GM18511 (cell line): ENCODE measurements around the gene GALNT2.
A peak's percentile ranks its signal among the peaks of the same experiment; 100 is the strongest.

ENCODE experiments used
- ATAC-seq: cut with Tn5 transposase; IDR thresholded peaks from one replicate; pipeline ENCODE4 v1.9.1; 2021; ENCODE audit warnings: mild to moderate bottlenecking, moderate library complexity; ENCODE audit not compliant: unreplicated experiment

The GALNT2 gene

DNA sequence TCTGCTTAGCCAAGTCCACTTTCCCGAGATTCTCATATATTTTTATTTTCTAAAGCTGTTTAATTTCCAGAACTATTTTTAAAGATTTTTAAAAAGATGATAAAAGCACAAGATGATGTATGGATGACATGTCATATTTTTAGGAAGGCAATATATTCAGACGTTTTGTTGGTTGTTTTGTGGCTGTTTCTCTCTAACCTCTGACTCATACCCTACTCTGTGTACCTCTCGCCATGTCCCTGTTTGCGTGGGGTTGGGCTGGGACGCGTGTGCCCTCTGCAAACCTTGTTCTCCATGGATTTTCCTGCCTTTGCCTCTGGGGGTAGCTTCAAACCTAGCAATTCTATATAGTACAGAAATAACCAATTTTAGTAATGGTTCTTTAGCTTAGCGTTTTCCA lies 132.0 kb downstream of the GALNT2 start:
- ATAC-seq: no peak

DNA sequence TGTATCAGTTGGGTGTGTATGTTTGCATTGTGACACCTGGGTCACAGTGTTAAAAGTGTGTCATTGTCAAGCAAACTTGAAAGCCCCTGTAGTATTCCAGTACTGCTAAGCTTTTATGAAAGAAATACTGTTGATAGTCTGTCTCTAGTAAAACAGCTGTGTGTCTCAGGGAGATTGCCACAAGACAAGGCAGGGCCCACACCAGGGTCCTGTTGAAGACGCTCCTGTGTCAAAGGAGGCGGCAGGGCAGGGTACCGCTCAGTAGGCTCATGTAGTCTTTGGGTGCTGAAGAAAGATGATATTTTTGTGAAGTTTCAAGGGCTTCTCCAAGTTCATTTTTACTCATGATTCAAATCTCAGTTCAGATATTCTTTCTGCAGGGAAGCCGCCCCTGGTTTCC lies 132.5 kb downstream of the GALNT2 start:
- no peak for ATAC-seq

DNA sequence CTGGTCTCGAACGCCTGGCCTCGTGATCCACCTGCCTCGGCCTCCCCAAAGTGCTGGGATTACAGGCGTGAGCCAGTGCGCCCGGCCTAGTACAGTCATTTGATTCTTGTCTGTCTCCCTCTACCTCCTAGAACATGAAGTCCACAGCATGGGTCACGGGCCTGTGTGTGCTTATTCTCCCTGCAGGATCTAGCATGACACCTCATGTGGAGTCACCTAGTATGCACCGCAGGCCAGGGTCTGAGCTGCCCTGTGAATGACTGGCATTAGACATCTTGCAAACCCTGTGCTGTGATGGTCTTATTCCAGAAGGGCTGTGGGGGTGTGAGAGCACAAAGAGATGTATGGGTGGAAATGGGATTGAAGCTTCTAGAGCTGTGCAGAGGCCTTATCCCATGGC lies 133.2 kb downstream of the GALNT2 start:
- no peak for ATAC-seq

DNA sequence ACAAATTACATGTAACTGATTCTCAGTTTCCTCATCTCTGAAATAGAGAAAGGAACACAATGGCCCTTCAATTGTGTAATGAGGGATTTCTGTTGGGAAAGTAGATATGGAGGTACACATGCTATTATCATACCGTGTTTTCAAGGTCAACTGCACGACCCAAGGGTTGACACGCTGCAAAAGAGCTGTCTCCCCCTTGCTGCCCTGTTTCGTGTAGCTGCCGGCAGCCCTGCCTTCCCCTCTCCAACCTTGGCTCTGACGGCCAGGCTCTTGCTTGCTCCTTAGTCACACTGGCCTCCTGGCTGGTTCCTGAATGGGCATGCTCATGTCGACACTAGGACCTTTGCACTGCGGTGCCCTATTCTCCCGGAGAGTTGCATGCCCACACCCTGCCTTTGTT lies 134.4 kb downstream of the GALNT2 start:
- ATAC-seq: no peak

DNA sequence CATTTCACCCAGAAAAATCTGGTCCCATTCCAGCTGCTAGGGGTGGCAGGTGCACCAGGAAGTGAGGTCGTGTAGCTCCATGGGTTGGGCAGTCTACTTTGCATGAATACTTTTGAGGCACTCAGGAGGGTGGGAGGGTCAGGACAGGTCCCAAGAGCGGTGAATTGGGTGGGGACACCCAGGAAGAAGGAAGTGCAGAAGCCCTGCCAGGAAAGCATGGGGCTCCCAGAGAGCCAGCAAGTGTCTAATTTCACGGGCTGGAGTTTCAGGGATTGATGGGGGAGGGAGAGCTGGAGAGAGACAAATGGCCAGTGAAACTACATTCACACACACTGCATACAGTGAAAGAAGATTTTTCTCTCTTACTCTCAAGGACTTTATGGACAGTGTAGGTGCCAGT lies 137.8 kb downstream of the GALNT2 start:
- ATAC-seq: no peak

DNA sequence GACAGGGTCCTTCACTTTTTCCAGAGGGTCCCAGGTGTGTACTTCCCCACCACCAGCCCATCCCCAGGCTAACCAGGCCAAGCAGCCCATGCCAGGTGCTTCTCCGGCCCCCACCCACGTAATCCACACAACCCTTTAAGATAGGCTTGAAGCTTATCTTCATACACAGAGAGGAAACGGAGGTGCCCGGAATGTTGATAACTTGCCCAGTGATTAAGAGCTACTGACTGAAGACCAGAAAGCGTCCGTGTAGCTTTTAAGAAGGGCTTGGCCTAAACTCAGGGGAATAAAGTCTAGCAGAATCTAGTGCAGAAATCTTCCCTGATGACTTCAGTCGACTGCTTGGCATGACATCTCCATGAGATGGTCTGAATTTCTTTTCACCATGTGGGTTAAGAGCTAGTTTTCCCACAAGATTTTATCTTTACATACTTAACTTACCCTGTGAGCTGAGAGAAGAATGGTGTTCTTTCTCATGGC lies 138.7 kb downstream of the GALNT2 start:
- ATAC-seq: no peak

DNA sequence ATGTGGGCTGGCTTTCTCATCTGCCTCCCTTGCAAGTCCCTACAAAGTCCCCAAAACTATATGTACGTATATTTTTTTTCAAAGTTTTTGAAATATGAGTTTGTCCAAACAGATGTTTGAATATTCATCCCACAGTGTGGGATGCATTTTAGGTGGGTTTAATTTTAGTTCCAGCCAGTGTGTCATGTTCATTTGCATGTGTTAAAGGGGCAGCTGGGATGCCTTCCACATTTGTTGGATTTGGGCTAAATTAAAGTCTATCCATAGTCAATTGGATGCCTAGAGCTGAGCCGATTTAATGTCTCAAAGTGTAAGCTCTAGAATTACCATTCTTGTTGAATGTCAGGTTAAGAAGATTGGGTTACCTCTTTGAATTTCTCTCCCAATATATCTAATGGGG lies 139.2 kb downstream of the GALNT2 start:
- no peak for ATAC-seq

DNA sequence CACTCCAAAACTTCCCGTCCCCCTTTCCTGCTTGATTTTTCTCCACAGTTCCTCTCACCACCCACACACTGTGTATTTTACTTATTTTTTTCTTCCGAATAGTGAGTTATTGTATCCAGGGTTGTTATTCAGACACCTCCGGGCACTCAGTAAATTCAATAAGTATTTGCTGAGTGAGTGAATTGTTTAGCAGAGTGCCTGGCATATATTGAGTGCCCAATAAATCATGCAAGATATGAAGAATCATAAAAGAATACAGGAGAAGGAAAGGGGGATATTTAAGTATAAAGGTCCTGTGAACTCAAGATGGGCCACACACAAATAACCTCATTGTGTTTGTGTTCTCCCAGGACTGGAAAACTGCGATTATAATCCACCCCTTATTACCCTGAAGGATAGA lies 139.9 kb downstream of the GALNT2 start:
- no peak for ATAC-seq

DNA sequence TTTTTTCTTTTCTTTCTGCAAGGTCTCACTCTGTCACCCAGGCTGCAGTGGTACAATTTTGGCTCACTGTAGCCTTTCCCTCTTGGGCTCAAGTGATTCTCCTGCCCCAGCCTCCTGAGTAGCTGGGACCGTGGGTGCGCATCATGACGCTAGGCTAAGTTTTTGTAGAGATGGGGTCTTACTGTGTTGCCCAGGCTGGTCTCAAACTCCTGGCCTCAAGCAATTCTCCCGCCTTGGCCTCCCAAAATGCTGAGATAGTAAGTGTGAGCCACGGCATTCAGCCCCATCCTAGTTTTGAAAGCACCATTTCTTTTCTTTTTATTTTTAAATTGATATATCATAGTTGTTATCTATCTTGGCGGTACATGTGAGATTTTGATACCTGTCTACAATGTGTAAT lies 140.6 kb downstream of the GALNT2 start:
- ATAC-seq: no peak

DNA sequence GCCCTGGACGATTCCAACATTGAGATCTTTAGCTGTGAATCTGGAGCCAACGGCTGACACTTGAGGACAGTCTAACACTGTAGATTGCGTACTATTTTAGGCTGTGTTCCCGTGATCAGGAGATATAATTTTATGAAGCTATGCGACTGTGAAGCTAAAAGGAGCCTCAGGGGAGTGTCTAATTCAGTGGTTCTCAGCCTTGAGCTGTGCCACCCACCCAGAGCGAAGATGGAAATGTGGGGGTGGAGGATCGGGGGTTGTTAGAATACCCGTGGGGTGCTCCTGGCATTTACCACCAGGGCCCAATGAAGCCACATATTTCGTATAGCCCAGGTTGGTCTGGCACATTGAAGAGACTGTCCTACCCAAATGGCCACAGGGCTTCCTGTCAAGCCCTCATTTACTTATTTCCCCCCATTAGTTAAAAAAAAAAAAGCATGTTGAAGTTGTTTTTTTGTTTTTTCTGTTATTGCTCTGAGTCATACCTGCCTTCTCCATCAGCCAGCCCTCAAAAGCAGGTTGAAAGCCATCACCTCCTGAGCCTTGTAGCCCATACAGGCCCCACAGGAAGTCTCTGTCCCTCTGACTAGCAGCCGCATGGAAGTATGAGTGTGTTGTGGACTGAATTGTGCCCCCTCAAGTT lies 141.7 kb downstream of the GALNT2 start:
- peak; percentile 54 for ATAC-seq

DNA sequence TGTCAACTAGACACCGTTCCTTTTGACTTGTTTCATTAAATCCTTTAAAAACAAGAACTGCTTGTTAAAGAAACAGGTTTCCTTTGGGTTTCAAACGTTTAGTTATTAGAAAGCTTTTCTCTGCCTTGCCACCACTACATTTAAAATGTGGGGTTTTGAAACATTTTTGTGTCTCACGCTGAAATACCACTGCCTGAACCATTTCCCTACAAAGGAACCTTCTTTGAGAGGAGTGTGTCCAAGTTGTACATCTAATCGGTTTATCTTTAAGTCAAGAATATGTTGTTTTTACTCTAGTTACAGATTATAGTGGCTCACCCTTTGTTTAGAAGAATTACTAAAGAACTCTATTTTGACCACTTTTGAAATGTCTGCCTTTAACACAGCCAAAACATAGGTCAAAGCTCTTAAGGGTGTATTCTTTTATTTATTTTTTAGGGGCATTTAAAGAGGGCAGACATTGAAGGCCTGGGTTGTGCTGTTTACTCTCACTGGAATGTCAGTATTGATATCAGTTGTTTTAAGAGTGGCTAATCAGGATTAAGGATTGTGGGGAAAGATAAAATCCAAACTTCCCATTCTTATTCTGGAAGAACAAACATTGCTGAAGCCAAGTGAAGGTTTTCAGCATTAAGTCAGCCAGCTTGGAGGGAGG lies 143.4 kb downstream of the GALNT2 start:
- ATAC-seq: no peak

DNA sequence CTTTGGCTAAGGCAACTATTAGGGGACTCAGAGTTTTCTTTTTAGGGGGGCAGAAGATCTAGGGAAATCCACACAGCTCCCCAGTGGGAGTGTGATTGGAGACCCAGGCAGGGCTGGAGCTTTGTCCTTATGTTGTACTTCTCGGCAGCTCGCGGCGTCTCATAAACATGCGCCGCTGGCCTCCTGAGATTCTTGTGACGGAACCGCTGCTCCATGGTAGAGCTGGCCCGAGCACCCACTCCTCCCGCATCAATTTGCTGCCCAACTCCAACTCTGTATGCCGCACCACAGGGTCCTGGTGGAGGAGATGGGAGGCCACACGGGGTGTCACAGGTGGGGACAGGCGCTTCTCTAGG lies 143.9 kb downstream of the GALNT2 start:
- ATAC-seq: no peak

DNA sequence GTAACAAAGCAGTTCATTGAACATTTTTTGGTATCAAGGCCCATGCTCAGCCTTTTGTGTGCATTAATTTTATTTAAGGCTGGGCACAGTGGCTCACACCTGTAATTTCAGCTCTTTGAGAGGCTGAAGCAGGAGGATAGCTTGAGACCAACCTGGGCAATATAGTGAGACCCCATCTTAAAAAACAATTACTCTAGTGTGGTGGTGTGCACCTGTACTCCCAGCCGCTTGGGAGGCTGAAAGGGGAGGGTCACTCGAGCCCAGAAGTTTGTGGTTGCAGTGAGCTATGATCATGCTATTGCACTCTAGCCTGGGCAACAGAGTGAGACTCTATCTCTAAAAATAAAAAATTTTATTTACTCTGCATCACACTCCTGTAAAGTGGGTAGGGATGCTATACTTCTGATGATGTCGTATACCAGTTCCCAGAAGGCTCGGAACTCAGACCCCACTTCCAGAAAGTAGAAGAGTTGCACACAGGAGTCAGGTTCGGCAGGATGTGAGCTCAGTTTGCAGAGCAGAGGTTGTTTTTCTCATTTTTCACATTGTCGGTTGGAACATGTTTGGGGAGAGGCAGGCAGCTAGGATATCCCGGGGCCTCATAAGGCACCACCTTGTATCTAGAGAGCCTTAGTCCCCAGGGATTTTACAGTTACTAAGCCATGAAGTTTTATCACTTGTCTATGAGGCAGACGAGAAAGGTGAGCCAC lies 144.6 kb downstream of the GALNT2 start:
- peak; percentile 1 for ATAC-seq

DNA sequence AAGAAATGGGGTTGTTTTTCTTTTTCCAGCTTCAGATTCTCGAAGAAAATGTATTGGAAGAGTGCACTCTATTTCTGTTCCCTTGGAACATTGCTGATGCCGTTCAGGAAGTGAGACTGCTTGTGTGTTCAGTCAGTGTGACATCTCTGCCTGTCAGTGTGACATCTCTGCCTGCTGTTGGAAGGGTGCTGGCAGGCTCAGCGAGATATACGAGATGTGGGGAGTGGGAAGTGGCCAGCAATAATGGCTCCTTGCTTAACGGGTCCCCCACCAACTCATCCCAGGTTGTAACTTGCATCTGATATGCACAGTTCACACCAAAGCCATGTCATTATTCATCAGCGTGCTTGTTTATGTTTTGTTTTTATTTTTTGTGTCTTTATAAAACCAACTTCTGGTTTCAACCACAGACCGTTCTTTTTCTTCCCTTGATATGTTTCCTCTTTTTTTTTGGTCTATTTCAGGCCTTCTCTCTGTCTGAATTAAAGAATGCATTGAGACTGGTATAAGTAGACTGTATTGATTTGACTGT lies 145.4 kb downstream of the GALNT2 start:
- ATAC-seq: peak; percentile 59

DNA sequence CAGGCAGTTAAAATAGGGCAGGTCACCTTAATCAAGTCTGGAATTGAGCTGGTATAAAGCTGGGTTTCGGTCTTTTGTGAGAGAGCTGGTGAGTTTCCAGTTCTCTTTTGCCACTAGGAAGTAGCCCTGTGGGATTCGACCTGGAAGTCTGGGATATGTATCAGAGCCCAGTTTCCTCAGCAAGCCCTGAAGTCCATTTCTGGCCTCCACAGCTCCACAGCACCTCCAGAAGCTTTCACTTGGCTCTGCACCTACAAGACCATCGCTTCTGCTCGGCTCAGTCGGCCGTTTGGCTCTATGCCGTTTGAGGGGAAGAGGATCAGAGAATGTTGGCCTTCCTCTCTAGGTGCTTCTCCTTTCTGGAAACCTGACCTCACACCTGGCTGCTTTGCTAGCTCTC lies 148.0 kb downstream of the GALNT2 start:
- ATAC-seq: no peak

DNA sequence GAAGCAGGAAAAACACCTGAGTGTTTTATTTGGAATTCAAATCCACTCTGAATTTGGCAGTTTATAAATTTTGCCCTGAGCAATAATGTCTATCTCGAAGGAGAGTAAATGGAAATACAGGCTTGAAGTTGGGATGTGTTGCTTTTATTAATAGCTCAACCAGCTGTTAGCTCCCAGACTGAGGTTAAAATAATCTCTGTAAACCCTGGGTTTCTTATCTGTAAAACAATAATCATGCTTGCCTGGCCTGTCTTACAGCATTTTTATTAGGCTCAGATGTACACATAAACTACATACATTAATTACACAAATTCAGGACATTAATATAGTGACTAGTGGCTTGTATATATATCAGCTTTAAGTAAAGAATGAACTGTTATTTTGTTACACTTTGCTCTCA lies 148.5 kb downstream of the GALNT2 start:
- no peak for ATAC-seq

DNA sequence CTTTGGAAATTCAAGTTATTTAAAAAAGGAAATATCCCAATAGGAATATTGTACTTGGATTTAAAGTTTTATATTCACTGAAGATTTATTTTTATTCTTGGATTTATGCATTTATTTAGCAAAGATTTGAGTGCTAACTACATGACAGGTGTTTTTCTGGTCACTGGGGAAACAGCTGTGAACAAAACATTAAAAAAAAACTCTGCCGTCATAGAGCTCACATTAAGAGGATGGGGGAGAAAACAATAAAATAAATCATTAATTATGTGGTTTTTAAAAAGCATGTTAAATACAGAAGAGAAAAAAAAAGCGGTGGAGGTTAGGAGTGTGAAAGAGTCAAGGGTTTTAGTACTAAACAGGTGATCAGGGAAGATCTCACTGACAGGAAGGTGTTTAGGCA lies 149.9 kb downstream of the GALNT2 start:
- no peak for ATAC-seq

DNA sequence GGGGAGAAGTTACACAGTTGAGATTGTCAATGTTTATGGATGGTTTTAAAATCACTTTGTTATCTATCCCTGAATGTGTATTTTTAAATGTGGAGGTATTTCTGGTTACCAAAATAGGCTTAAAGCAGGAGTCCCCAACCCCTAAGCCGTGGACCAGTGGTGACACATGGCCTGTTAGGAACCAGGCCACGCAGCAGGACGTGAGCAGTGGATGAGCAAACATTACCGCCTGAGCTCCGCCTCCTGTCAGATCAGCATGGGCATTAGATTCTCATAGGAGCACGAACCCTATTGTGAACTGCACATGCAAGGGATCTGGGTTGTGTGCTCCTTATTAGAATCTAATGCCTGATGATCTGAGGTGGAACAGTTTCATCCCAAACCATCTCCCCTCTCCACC lies 151.6 kb downstream of the GALNT2 start:
- no peak for ATAC-seq

DNA sequence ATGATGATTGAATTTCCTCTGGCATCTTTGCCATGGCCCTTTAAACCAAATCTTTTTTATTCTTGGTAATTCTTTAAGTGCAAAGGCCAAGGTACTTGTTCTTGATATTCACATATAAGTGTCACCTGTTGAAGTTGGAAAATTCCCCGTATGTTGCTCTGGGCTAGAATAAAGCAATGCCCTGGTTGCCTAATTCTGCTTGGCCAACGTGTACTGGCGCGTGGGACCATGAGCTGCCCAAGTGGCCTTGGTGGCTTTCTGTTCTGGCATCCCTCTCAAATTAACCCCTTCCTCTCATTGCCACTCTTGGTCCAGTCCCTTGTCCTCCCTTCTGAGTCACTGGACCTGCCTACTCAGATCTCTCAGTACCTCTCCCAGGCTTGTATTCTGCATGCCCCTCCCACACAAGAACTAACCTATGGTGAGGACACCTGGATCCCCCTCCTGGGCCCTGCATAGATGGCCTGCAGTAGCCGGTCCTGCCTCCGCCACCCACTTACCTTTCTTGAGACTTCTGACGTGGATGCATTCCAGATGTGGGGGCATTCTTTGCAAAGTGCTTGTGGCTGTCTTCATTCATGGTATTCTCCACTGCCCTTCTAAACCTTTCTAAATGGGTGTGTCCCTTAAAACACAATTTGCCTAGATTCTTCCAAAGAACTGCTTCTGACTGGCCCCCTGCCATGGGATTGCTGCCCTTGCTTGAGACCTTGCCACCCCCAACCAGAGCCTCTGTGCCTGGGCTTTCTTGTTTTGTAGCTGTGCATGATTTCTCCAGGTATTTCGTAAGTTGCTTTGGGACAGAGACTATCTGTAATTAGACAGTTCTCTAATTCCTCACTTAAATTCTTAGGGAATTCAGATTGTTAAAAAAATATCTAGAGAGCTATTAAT lies 152.4 kb downstream of the GALNT2 start:
- ATAC-seq: no peak

DNA sequence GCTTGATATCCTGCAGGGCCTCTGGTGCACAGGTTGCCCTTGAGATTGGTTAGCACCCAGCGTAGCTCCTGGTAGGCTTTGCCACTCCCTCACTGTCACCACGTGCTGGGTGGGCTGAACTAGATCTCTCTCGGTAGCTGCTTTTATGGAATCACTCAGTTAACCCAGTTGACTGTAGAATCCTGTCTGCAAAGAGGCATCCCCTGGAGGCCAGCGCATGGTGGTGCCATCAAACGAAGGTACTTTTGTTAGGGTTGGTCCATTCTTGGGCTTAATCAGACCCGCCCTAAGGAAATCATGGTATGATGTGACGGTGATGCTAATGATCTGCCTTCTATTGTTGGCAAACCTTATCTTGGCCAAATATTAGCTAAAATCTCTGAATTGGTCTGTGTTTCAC lies 153.4 kb downstream of the GALNT2 start:
- ATAC-seq: no peak

DNA sequence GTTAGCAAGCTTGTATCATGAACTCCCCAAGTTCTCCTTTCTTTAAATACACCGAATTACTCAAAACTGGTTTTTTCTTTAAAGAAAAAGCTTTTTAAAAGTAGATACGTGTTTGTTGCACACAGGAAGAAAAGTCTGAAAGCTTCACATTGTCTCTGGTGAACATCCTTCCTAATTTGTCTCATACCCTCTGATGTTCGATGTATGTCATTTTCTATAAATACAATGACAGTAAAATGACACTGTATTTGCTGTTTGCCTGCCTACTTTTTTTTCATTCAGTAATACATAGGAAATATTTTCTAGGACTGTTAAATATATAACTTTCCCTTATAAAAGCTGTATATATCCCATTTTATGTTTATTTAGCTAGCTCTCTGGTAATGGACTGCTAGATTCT lies 153.9 kb downstream of the GALNT2 start:
- no peak for ATAC-seq
